Astrocyte (in vitro differentiated cells and primary cell): ENCODE measurements around the gene TRIM47.

ENCODE experiments used
- CTCF ChIP-seq: IDR thresholded peaks from 2 replicates; pipeline ENCODE4 v1.5.1; 2011; ENCODE audit warnings: low read depth, mild to moderate bottlenecking, inconsistent platforms, low read length, moderate library complexity; ENCODE audit not compliant: insufficient read depth
- EZH2 ChIP-seq: IDR thresholded peaks from 2 replicates; pipeline ENCODE4 v1.6.1; 2012; ENCODE audit warnings: mild to moderate bottlenecking, low read length, inconsistent platforms; ENCODE audit not compliant: insufficient read depth

DNA sequence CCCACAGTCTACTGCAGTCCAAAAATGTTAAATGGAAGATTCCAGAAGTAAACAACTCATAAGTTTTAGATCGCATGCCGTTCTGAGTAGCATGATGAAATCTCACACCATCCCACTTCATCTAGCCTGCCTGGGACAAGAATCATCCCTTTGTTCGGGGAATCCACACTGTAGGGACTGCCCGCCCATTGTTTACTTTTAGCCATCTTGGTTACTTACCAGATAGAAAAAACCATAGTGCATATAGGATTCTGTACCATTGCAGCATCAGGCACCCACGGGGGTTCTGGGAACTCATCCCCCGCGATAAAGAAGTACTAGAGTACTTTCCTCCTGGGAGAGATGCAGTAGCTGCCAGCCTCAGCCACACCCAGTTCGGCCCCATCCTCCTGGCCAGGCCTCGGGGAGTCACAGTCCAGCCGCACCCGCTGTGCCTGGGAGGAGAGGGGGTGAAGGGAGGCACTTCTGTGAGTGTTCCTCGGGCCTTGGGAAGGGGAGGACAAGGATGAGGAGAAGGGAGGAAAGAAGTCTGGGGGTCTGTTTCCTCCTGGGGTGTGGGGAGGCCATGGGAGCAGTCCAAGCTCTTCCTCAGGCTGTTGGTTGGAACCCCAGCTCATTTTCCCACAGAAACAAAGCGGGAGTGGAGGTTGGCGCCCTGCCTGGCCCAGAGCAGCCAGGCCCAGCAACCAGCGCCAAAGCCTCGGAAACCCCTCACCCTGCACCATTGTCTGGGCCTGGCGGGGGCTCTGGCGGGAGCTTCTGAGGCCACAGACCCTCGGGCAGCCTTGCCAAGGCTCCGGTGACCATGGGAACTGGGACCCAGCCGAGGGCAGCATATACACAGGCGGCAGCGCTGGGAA lies 8.9 kb downstream of the TRIM47 start:
- TF ChIP-seq CTCF (no peak), EZH2 (no peak)
